Measurements from ENCODE around the gene ZNF385B. TPM values are rescaled to one million over a fixed set of nuclear protein-coding genes. Genes with fewer than 3 reads are reported as not detected.

The ZNF385B gene
- total RNA-seq, 1 experiment from 2014 or later, result 9.3 TPM

DNA sequence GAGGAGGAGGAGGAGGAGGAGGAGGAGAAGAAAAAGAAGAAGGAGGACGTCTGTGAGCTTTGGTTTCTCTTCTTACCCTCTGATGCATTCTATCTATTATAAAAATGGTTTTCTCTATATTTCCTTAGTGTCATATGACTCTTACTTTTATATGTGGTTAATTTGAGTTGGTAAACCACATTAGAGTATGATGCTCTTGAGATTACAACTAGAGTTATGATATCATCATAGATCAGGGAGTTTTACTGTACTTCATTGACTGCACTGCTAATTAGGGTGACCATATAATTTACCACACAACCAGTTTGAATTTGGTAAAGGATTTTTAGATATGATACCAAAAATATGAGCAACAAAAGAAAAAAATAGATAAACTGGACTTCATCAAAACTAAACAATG lies 166.4 kb downstream of the ZNF385B start:
- no peak for ATAC-seq
- Histone ChIP-seq H3K9me3 (ENCODE audit: control insufficient read depth in 1 of 2, insufficient read depth in 1 of 2, low read depth in 1 of 2, low read length in 2 of 2) (no peaks in the 10 kb centered on the region), H3K4me1 (ENCODE audit: control insufficient read depth in 1 of 2, insufficient read depth in 2 of 2, low read length in 2 of 2) (0 out of 4 replicates have a peak, but pooled peaks cover 0 to 5% of the 10 kb centered on the region in 2 experiments), H3K27me3 (ENCODE audit: insufficient read depth, low read length) (no peaks in the 10 kb centered on the region), H3K79me2 (ENCODE audit: insufficient read depth, low read length) (no peaks in the 10 kb centered on the region), H3K4me3 (replicated peaks in 1 of 2; ENCODE audit: low read depth in 1 of 2, low read length in 2 of 2) (no peak overlapping the region), H3K9me2 (ENCODE audit: insufficient read depth) (no peaks in the 10 kb centered on the region), H3K4me2 (ENCODE audit: low read length) (no peak overlapping the region), H3K27ac (ENCODE audit: low read depth, low read length) (no peak overlapping the region), H4K20me1 (ENCODE audit: insufficient read depth) (no peaks in the 10 kb centered on the region), H3K36me3 (ENCODE audit: control insufficient read depth in 1 of 2, insufficient read depth in 2 of 2, low read length in 2 of 2) (no peaks in the 10 kb centered on the region), H3K9ac (ENCODE audit: low read length) (no peak overlapping the region), H2AFZ (ENCODE audit: low read depth, low read length, poor library complexity, severe bottlenecking) (no peak overlapping the region)
- no TSS peak for BruUV-seq (replicated peaks)
- intact Hi-C loops (cut with micrococcal nuclease), result no loop called here
- POLR2A ChIA-PET, result no interaction called here
- RAD21 ChIA-PET (ENCODE audit: low non-redundant PET in 1 of 2, low total read pairs in 2 of 2, uncharacterized antibody in 2 of 2, unreplicated experiment in 2 of 2), result no interaction called here
- no peak for TF ChIP-seq POLR2A (IDR thresholded peaks at IDR 0.05; ENCODE audit: borderline replicate concordance, extremely low read depth, insufficient read depth, insufficient read length)
- TF ChIP-seq, protein P1, sequence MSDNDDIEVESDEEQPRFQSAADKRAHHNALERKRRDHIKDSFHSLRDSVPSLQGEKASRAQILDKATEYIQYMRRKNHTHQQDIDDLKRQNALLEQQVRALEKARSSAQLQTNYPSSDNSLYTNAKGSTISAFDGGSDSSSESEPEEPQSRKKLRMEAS (IDR thresholded peaks at IDR 0.05), result no peak
- no peak for TF ChIP-seq JUND (IDR thresholded peaks at IDR 0.05)
- TF ChIP-seq, protein P2, sequence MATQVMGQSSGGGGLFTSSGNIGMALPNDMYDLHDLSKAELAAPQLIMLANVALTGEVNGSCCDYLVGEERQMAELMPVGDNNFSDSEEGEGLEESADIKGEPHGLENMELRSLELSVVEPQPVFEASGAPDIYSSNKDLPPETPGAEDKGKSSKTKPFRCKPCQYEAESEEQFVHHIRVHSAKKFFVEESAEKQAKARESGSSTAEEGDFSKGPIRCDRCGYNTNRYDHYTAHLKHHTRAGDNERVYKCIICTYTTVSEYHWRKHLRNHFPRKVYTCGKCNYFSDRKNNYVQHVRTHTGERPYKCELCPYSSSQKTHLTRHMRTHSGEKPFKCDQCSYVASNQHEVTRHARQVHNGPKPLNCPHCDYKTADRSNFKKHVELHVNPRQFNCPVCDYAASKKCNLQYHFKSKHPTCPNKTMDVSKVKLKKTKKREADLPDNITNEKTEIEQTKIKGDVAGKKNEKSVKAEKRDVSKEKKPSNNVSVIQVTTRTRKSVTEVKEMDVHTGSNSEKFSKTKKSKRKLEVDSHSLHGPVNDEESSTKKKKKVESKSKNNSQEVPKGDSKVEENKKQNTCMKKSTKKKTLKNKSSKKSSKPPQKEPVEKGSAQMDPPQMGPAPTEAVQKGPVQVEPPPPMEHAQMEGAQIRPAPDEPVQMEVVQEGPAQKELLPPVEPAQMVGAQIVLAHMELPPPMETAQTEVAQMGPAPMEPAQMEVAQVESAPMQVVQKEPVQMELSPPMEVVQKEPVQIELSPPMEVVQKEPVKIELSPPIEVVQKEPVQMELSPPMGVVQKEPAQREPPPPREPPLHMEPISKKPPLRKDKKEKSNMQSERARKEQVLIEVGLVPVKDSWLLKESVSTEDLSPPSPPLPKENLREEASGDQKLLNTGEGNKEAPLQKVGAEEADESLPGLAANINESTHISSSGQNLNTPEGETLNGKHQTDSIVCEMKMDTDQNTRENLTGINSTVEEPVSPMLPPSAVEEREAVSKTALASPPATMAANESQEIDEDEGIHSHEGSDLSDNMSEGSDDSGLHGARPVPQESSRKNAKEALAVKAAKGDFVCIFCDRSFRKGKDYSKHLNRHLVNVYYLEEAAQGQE (IDR thresholded peaks at IDR 0.05; ENCODE audit: low read depth), result no peak
- TF ChIP-seq CEBPB (IDR thresholded peaks at IDR 0.05; ENCODE audit: low read depth), result no peak
- TF ChIP-seq, protein P3, sequence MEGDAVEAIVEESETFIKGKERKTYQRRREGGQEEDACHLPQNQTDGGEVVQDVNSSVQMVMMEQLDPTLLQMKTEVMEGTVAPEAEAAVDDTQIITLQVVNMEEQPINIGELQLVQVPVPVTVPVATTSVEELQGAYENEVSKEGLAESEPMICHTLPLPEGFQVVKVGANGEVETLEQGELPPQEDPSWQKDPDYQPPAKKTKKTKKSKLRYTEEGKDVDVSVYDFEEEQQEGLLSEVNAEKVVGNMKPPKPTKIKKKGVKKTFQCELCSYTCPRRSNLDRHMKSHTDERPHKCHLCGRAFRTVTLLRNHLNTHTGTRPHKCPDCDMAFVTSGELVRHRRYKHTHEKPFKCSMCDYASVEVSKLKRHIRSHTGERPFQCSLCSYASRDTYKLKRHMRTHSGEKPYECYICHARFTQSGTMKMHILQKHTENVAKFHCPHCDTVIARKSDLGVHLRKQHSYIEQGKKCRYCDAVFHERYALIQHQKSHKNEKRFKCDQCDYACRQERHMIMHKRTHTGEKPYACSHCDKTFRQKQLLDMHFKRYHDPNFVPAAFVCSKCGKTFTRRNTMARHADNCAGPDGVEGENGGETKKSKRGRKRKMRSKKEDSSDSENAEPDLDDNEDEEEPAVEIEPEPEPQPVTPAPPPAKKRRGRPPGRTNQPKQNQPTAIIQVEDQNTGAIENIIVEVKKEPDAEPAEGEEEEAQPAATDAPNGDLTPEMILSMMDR (IDR thresholded peaks at IDR 0.05 in 2 of 3, conservative IDR thresholded peaks at IDR 0.05 in 1 of 3; ENCODE audit: borderline replicate concordance in 1 of 3, insufficient read depth in 1 of 3, low read depth in 2 of 3, low read length in 2 of 3), result no peak
- TF ChIP-seq, protein P4, sequence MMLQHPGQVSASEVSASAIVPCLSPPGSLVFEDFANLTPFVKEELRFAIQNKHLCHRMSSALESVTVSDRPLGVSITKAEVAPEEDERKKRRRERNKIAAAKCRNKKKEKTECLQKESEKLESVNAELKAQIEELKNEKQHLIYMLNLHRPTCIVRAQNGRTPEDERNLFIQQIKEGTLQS (IDR thresholded peaks at IDR 0.05), result no peak
- TF ChIP-seq, protein P5, sequence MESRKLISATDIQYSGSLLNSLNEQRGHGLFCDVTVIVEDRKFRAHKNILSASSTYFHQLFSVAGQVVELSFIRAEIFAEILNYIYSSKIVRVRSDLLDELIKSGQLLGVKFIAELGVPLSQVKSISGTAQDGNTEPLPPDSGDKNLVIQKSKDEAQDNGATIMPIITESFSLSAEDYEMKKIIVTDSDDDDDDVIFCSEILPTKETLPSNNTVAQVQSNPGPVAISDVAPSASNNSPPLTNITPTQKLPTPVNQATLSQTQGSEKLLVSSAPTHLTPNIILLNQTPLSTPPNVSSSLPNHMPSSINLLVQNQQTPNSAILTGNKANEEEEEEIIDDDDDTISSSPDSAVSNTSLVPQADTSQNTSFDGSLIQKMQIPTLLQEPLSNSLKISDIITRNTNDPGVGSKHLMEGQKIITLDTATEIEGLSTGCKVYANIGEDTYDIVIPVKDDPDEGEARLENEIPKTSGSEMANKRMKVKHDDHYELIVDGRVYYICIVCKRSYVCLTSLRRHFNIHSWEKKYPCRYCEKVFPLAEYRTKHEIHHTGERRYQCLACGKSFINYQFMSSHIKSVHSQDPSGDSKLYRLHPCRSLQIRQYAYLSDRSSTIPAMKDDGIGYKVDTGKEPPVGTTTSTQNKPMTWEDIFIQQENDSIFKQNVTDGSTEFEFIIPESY (IDR thresholded peaks at IDR 0.05; ENCODE audit: extremely low read depth, insufficient replicate concordance, low read length), result no peak
- no peak for DNase-seq (ENCODE audit: low read depth, low spot score)
- CTCF ChIA-PET, result no interaction called here

Measured in HCT116 (cell line).